Bone marrow (tissue), 2 donors: ENCODE measurements around the gene ARID1B.

Experiments
- DNase-seq, 2 donors: peaks; one replicate each; lab custom pipeline; 2025; lab: John Stamatoyannopoulos, UW

Gene ARID1B

DNA sequence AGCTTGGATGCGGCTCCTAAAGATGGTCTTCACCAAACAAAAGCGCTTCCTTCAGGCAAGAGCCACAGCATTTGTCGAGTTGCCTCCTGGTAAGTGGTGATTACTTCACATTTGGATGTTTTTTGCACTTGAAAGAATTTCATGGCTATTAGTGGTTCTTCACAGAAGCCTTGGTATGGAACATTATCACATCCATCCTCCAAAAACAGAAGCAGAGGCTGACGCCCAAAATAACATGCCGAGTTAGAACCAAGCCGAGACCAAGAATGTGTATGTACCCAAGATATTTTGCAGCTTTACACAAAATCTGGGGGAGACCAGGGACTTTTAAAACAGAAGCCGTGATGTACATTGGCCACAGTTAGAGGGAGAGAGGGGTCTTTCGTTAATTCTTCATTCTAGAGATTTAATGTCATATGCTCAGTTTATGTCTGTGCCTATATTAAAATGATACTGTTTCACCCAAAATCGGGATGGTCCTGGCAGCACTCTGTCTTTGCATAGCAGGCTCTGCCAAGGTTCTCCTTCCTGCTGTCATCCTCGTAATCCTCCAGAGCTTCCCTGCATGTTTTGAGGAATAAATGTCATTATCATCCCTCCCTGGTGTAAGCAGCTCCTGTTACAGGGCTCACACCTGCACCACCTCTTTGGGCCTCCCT, 436.9 kb downstream of the ARID1B start:
- DNase-seq, result no peak

DNA sequence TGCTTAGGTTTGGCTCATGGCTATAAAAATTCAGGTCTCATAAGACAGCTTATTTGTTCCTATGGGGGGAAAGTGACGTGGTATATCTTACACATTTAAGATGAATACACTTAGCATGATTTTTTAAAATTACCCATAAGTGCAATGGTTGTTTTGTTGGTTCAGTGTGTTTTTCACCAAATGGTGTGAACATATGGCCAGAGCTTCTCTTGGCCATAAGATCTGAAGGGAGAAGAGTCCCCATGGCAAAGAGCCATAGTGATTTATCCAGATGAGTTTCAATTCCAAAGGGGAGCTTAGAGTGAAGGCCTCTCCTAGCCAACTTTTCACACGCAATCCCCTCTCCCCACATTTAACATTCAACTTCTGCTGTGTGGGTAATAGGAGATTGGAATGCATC, 438.5 kb downstream of the ARID1B start:
- DNase-seq, result no peak

DNA sequence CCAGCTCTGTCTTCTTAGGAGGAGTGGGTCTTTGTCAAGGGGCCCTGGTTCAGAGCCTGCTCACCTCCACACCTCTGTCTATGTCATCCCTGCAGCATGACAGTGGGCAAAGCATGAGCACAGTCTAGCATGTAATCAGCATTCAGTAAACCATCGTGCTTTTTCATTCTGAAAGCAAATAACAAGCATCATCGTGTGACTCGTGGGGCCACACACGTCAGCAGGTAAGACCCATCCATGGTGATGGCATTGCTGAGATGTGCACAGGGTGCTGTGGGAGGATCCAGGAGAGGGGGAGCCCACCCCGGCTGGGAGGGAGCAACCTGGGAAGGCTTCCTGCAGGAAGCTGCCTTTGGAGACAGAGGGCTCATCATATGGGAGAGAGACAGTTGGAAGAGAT, 439.4 kb downstream of the ARID1B start:
- DNase-seq, result no peak

DNA sequence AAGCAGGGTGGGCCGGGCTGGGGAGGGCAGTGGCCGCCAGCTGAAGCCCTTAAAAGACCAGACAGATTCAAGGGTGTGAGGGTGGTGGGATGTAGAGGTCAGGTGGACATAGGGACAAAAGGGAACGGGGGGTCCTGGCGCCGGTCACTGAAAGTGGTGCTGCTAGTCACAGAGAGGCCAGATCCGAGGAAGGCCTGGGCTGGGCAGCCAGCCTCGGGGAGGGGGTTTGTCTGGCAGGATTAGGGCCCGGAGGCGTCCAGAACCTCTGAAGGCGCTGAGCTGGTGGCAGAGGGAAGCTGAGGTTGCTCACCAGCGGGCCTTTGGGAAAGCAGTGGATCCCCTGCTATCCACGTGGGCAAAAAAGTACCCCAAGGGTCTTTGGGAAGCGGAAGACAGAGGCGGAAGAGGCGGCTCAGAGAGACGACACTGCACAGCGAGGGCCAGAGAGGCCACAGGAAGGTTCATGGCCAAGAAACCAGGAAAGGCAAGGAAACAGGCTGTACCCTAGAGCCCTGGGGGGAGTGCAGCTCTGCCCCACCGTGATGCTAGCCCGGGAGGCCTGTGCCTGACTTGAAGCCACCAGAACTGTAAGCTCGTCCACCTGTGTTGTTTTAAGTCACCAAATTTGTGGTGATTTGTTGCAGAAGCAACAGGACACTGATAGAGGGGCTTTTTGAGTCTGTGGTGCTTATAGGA, 440.2 kb downstream of the ARID1B start:
- DNase-seq, result no peak

DNA sequence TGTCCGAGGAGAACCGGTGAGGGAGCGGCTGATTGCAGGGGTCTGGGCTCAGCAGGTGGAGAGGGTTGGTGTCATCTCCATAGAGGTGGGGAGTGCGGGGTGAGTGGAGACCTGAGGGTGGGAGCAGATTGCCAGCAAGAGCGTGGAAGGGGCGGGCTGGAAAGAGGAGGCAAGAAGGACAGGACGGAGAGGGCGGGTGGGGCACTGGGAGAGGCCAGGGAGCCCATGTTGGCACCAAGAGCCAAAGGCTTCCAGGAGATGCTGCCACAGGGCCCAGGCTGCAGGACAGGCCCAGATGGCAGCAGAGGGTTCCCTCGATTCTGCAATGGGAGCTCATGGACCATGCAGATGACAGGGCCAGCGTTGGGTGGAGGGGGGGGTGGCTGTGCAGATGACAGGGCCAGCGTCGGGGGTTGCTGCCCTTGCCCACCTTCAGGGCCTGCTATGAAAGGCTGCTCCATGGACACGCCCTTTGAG, 440.8 kb downstream of the ARID1B start:
- no peak for DNase-seq

DNA sequence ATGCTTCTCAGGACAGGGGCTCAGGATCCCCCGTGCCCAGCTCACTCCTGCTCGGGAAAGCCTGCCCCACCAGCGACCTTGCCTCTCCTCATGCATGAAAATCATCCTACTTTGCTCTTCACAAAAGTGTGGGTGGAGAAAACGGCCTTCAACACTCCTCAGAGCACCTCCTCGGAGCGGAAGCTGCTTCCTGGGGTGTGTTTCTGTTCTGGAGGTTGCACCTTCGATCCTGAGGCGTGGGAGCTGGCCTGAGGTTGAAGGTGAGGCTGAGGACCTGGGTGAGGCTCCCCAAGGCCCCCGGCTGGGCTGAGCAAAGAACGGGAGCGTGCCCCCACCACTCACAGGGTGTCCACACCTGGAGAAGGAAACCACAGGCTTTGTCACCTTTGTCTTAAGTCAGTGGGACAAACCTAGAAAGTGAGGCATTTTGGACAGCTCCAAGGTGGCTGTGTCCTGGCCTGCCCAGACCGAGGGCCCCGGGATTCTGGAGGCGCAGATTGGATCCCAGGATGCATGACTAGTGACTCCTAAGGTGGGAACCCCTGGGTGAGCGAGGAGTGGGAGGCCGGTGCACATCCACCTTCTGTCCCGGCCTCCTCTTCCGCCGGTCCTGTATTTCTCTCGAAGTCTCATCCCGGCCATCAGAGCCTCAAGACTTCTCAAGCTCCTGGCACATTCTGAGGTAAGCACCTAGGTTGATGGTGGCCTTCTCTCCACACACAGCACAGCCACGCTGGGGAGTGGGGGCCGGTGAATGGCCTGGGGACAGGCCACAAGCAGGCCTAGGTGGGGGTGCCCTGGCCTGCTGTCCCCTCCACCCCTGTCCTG, 441.4 kb downstream of the ARID1B start:
- no peak for DNase-seq

DNA sequence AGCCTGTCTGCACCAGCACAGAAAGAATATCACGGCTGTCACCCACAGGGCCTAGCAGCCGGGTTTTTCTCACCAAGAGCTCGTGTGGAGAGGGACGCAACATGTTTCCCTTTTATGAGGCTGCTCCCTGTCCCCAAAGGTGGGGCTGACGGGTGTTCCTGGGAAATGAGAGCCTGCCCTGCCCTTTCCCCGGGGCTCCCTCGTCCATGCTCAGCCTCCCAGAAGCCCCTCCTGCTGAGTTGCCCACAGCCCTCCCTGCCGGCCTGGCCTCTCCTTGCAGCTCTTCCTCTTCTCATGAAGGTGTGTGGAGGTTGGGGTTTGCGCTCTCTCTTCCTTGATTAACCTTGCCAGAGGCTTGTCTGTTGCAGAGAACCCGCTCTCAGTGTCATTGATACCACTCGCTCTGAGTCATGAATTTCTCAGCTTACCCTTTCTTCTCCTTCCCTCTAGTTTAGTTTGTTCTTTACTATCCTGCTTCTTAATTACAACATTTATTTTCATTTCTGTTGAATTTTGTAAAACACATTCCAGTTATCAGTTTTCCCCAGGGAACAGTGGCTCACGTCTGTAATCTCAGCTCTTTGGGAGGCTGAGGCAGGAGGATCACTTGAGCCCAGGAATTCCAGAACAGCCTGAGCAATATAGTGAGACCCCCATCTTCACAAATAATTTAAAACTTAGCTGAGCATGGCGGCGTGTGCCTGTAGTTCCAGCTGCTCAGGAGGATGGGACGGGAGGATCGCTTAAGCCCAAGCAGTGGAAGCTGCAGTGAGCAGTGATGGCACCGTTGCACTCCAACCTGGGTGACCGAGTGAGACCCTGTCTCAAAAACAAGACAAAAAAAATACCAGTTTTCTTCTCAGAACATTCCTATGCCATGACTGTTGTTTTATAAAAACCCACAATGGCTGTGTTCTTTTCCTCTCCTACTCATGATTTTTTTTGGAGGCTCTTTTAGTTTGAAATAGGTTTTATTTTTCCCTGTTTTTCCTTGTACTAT, 442.3 kb downstream of the ARID1B start:
- DNase-seq, result no peak

DNA sequence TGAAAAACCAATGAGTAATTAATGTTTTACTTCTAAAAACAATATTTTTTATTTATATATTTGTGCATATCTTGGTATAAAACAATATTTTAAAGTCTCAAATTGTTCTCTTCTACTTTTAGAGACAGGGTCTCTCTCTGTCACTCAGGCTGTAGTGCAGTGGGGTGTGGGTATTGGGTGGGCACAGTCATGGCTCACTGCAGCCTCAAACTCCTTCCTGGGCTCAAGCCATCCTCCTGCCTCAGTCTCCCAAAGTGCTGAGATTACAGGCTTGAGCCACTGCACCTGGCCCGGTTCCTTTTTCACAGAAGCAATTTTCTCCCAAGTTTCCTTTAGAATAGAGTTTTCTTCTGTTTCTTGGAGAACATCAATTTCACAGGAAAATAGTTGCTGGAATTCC, 443.3 kb downstream of the ARID1B start:
- DNase-seq, result no peak

DNA sequence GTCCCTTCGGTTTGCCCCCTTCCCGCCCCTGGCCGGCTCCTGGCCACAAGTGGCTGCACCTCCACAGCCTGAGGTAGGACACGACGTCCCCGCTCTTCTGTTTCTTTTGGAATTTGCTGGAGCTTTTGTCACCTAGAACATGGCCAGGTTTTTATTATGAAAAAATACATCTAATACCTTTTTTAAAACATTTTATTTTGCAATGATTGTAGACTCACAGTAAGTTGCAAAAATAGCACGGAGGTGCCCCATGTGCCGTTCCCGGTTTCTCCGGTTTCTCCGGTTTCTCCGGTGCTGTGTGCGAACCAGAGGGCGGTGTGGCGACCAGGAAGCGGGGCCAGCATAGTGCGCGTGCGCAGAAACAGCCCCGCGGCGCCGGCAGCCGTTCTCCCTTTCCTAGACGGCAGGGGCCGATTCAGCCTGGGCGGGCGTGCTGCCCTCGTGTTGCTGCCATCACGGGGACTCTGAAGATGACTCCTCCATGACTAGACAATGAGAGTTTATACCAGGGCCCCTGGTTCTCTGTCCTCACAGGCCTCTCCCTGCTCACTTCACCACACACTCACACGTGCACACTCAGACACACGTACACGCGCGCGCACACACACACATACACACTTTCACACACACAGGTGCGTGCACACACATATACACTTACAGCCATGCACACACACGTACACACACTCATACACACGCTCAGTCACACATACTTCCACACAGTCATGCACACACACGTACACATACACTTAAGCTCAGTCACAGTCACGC, 444.1 kb downstream of the ARID1B start:
- peak; percentile 59 to 86 for DNase-seq

DNA sequence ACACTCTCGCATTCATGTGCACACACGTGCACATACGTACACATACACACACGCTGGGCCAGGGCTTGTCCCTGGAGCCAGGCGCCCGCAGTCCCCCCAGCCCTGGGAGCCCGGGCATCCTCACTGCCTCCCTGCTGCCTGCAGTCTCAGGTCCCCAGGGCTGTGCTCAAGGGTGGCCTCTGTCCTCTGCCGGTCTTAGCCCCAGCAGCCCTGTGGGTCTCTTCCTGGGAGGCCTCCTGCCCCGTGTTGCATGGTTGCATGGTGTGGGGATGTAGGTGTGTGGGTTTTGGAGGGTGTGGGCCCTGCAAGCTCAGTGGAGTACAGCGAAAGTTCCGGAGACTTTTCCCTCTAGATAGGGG, 444.6 kb downstream of the ARID1B start:
- no peak for DNase-seq

DNA sequence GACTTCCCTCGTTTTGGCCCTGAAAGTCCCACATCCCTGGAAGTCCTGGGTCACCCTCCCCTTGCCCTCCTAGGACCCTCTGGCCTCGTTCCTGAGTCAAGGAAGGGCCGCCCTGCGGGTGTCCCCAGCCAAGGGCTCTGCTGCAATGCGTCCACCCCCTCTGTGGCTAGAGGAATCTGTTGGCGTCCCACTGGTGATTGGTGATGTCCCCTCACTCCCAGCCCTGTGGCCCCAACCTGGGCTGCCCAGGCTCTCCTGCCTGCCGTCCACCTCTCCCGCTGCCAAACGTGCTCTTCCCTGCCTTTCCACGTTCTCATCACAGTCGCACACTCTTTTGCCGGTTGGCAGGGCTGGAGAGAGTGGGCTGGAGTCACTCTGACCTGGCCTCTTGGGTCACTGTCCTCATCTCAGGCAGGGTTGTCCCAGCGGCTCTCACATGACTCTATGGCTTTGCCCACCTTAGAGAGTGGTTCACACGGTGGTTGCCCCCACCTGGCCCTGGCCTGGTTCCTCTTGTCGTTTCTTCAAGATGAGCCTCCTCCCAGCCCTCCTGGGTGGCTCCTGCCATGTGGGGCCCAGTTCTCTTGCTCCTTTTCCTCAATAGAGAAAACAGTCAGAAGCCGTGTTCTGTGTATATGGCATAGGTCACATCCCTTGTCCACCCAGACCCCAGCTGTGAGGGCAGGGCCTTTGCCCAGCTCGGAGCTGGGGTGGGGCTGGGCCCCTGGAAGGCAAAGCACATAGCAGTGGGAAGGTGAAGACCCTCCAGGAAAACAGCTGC, 445.2 kb downstream of the ARID1B start:
- no peak for DNase-seq

DNA sequence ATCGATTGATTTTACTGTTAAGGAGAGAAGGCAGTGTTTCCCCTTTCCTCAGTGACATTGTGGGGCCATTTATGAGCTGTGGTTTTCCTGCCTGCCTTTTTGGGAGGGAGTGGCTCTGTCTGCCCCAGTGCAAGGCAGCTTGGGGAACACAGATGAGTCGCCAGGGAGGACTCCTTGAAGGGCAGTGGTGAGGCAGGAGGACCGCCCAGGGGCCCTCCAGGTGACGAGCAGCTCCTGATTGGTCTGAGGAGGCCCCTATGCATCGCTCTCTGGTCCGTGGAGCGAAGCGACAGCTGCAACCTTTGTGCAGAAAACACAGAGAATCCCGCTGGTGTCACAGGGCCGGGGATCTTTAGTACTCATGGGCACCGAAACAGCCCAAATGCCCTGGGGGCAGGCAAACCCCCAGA, 445.8 kb downstream of the ARID1B start:
- peak; percentile 19 to 34 for DNase-seq

DNA sequence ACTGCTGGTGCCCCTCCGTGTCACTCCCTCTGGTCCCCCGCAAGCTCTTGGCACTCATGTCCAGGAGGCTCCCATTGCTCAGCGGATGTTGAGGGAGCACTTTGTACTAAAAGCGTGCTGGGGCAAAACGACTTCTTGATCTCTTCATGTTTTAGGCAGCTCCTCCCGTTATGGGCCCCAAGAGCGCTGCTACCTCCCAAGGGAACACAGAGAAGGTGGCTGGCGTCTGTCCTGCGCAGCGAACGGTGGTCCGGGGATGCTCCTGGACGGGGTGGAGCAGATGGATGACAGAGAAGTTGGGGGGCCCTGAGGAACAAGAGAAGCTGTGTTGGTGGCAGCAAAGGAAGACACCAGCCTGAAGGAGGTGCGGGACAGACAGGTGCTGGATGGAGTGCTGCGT, 446.3 kb downstream of the ARID1B start:
- no peak for DNase-seq

DNA sequence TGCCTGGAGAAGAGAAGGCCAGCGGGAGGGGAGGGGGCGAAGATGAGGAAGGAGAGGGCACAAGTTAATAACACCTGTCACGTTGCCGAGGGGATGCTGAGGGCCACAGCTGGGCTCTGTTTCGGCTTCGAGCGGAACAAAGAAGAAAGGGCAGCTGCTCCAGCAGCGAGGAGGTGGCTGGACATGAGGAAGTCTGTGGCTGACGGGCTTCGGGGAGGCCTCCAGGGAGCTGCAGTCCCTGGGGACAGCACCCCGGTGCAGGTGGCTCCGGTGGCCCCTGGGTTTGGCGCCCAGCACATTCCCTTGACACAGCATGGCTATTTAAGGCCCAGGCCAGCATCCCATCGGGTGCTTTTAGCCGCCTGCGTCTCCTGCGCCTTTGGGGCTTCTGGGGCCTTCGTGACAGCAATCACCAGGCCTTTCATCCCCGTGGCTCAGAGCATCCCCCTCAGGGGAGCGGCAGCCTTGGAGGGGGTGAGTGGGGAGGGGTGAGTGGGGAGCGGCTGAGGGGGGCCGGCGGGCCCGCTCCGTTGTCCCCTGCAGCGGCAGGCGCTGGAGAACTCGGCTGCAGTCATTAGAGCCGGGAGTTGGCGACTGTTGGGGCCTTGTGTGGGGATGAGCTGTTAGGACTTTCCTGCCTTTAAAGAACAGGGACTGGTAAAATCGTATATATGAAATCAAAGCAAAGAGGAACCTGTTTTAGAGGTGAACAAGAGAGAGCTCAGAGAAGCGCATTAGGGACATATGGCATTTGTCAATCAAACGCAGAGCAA, 447.2 kb downstream of the ARID1B start:
- DNase-seq, result no peak

DNA sequence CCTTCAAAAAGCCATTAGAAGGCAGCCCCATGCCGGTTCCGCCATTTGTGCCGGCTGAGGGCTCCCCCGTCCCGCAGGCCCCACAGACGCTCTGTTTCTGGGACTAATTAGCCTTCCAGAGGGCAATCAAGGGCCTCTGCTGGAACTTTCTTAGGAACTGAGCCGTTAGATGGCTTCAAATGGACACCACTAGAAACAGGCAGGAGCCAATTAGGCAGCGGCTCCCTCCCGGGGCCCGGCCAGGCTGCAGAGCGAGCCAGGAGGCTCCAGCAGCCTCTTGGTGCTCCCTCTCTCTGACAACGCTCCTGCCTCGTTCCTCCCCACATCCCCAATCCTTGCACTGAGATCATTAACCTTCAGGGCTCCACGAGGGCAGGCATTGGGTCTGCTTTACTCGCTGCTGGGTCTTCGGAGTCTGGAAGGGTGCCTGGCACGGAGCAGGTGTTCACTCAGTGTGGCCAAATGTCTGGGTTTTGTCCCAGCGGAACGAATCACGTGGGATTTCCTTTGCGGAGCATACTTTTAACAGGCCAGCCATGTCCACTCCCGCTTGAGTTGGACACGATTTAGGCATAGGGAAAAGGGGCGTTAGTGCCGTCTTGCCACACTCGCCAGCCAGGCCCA, 447.9 kb downstream of the ARID1B start:
- no peak for DNase-seq

DNA sequence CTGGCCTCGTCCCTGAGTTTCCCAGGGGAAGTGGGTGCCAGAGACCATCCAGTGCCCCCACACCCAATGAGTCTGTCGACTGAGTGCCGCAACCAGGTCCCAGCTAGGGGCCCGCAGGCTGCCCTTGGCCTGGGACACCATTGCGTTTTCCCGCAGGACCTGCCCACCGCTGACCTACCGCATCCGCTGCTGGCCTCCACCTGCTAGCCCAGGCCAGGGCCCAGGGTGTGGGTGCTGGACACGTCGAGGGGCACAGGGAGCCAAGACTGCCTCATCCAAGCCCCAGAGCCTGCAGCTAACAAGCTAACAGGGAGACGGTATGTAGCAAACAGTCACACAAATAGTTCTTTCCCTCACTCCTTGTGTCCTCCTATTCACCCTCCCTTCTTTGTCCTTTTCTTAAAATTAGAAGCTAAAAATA, 448.4 kb downstream of the ARID1B start:
- DNase-seq, result no peak

DNA sequence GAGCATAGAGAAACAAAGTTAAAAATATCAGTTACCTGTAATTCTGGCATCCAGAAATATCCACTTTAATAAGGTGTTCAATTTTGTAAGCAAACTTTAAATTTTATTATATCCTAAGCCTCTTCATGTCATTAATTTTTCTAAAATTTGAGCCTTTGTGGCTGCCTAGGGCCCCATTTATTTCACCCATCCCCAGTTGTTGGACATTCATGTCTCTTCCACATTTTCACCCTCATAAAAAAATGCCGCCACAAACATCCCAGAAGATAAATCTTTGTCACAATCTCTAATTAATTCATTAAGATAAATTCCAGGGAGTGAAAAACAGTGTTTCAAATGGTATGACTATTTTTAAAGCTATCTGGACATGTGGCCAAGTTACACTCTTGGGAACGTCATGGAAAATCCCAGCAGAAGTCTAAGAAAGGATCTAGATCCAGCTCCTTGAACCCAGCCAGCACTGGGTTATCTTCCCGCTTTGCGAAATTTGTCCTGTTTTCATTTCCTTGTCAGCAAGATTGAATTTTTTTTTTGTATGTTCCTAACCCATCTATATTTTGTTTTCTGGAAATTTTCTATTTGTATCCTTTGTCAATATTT, 448.9 kb downstream of the ARID1B start:
- DNase-seq, result no peak

DNA sequence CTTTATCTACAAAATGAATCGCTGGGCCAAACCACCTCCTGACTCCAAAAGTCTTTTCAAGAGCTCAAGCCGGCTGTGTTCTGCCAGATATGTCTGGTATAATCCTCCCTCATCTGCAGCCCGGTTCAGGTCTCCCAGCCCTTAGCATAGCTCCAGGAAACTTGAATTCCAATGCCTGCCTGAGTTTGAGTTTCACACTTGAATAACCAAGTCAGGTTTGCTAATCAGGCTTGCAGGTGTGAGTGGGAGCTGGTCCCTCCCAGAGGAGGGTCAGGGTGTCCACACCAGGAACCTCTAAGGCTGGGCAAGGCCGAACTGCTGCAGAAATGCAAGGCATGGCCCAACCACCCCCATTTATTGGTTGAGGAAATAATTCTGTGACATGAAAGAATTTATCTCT, 449.6 kb downstream of the ARID1B start:
- DNase-seq, result no peak
